ENCODE measurements around the gene CPSF3.

The CPSF3 gene

GRCh38 chr2:9471206-9471605, 47.8 kb downstream of the CPSF3 start:
- TF ChIP-seq CTCF (IDR thresholded peaks at IDR 0.05; ENCODE audit: low read depth, low read length, missing control alignments), result no peak
- no peak for DNase-seq (ENCODE audit: low read depth)
- no peak overlapping the region for H3K4me3 ChIP-seq (ENCODE audit: low read depth, low read length)

- TF ChIP-seq CTCF (IDR thresholded peaks at IDR 0.05; ENCODE audit: low read depth, low read length, missing control alignments), result no peak
- DNase-seq (ENCODE audit: low read depth), result no peak
- no peak overlapping the region for H3K4me3 ChIP-seq (ENCODE audit: low read depth, low read length)
These were observed 49.1 kb downstream of the CPSF3 start for GRCh38 chr2:9472511-9472910.

- H3K4me3 ChIP-seq (ENCODE audit: low read depth, low read length), result peak overlapping the region; percentile 94
- DNase-seq (ENCODE audit: low read depth), result no peak
- TF ChIP-seq CTCF (IDR thresholded peaks at IDR 0.05; ENCODE audit: low read depth, low read length, missing control alignments), result peak; percentile 49
These were observed 50.0 kb downstream of the CPSF3 start for GRCh38 chr2:9473308-9473984.

GRCh38 chr2:9473985-9474360, 50.5 kb downstream of the CPSF3 start:
- no peak for DNase-seq (ENCODE audit: low read depth)
- no peak for TF ChIP-seq CTCF (IDR thresholded peaks at IDR 0.05; ENCODE audit: low read depth, low read length, missing control alignments)
- H3K4me3 ChIP-seq (ENCODE audit: low read depth, low read length), result peak overlapping the region; percentile 94

GRCh38 chr2:9474361-9475057, 51.1 kb downstream of the CPSF3 start, which contains the start of gene IAH1:
Gene IAH1, plus strand, starts transcription at chr2:9474551. Its CDS starts 16 bp downstream, at chr2:9474567.
- peak within 1 kb of the TSS; percentile 94 for H3K4me3 ChIP-seq (ENCODE audit: low read depth, low read length)
- no peak for DNase-seq (ENCODE audit: low read depth)
- TF ChIP-seq CTCF (IDR thresholded peaks at IDR 0.05; ENCODE audit: low read depth, low read length, missing control alignments), result no peak

- no peak for DNase-seq (ENCODE audit: low read depth)
- no peak overlapping the region for H3K4me3 ChIP-seq (ENCODE audit: low read depth, low read length)
- TF ChIP-seq CTCF (IDR thresholded peaks at IDR 0.05; ENCODE audit: low read depth, low read length, missing control alignments), result no peak
These were observed 54.5 kb downstream of the CPSF3 start for GRCh38 chr2:9477914-9478313.
